Measurements from ENCODE around the gene PSMB3.

PSMB3 gene

DNA sequence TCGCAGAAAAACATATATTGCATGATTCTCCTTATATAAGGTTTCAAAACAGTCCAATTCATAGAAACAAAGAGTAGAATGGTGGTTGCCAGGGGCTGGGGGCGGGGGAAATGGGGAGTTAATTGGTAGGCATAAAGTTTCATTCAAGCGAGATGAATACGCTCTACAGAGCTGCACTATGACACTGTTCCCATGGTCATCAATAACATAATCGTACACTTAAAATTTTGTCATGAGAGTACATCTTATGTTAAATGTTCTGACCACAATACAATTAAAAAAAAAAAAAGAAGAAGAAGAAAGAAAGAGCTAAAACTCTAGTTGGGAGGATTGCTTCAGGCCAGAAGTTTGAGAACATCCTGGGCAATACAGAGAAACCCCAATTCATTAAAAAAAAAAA, 41.7 kb downstream of the PSMB3 start:
- DNase-seq (ENCODE audit: low read depth) = no peak
- no peak overlapping the region for H3K9ac ChIP-seq (ENCODE audit: low read length)
- H3K9me3 ChIP-seq (ENCODE audit: control insufficient read depth, low read length) = no peaks in the 10 kb centered on the region
- peaks cover 32% of the 10 kb centered on the region for H3K4me1 ChIP-seq (ENCODE audit: control insufficient read depth, insufficient read depth, low read length)
- peaks cover 8% of the 10 kb centered on the region for H3K36me3 ChIP-seq (ENCODE audit: control insufficient read depth, insufficient read depth, low read length, severe bottlenecking)
- no peak overlapping the region for H3K4me3 ChIP-seq (ENCODE audit: low read length)
- no peaks in the 10 kb centered on the region for H3K27me3 ChIP-seq (replicated peaks; ENCODE audit: control insufficient read depth, insufficient read depth, low read length)

DNA sequence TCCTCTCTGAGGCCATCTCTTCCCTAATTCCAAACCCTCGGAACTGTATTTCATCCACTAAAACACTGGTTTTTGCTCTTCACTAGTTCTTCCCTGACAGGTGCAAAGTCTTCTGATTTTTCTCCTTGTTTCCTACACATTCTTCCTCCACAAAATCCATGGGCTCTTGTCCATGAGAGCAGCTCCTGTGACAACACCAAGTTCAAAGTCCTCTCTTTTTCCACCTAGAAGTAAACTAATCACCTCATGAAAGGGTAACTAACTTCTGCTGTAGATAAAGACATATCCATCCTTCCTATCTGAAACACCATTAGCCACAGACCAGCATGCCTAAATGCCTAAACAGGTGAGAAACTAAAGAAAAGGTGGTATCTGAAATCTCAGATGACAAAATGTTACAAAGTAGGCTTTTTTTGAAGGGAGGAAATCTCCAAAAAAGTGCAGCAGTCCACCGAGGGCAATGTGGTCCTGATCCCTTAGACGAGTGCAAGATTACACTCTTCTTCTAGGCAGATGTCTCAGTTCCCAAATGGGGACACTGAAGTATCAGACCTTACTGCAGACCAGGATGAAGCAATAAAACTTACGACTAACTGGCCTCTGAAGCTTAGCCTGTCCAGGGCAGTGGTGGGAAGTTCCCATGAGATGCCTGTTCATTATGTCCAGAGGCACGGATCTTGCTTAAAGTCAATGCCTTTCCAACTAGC, 44.1 kb downstream of the PSMB3 start:
- Histone ChIP-seq H3K27me3 (replicated peaks; ENCODE audit: control insufficient read depth, insufficient read depth, low read length) (no peaks in the 10 kb centered on the region), H3K9me3 (ENCODE audit: control insufficient read depth, low read length) (no peaks in the 10 kb centered on the region), H3K9ac (ENCODE audit: low read length) (peak overlapping the region; percentile 87), H3K4me1 (ENCODE audit: control insufficient read depth, insufficient read depth, low read length) (peaks cover 32% of the 10 kb centered on the region), H3K4me3 (ENCODE audit: low read length) (peak overlapping the region; percentile 82), H3K36me3 (ENCODE audit: control insufficient read depth, insufficient read depth, low read length, severe bottlenecking) (peaks cover 15% of the 10 kb centered on the region)
- no peak for DNase-seq (ENCODE audit: low read depth)

GRCh38 chr17:38797158-38797490, 44.6 kb downstream of the PSMB3 start:
- peak overlapping the region; percentile 87 for H3K9ac ChIP-seq (ENCODE audit: low read length)
- no peaks in the 10 kb centered on the region for H3K9me3 ChIP-seq (ENCODE audit: control insufficient read depth, low read length)
- H3K4me3 ChIP-seq (ENCODE audit: low read length) = peak overlapping the region; percentile 82
- no peaks in the 10 kb centered on the region for H3K27me3 ChIP-seq (replicated peaks; ENCODE audit: control insufficient read depth, insufficient read depth, low read length)
- H3K36me3 ChIP-seq (ENCODE audit: control insufficient read depth, insufficient read depth, low read length, severe bottlenecking) = peaks cover 18% of the 10 kb centered on the region
- H3K4me1 ChIP-seq (ENCODE audit: control insufficient read depth, insufficient read depth, low read length) = peaks cover 32% of the 10 kb centered on the region
- DNase-seq (ENCODE audit: low read depth) = peak; percentile 39

GRCh38 chr17:38797828-38798227, 45.3 kb downstream of the PSMB3 start:
- peak; percentile 21 for DNase-seq (ENCODE audit: low read depth)
- H3K4me3 ChIP-seq (ENCODE audit: low read length) = peak overlapping the region; percentile 82
- H3K36me3 ChIP-seq (ENCODE audit: control insufficient read depth, insufficient read depth, low read length, severe bottlenecking) = peaks cover 25% of the 10 kb centered on the region

GRCh38 chr17:38798614-38799500, 46.3 kb downstream of the PSMB3 start:
- Histone ChIP-seq H3K9ac (ENCODE audit: low read length) (peak overlapping the region; percentile 87), H3K27me3 (replicated peaks; ENCODE audit: control insufficient read depth, insufficient read depth, low read length) (no peaks in the 10 kb centered on the region), H3K36me3 (ENCODE audit: control insufficient read depth, insufficient read depth, low read length, severe bottlenecking) (peaks cover 34% of the 10 kb centered on the region), H3K4me1 (ENCODE audit: control insufficient read depth, insufficient read depth, low read length) (peaks cover 32% of the 10 kb centered on the region), H3K4me3 (ENCODE audit: low read length) (peak overlapping the region; percentile 82), H3K9me3 (ENCODE audit: control insufficient read depth, low read length) (no peaks in the 10 kb centered on the region)
- DNase-seq (ENCODE audit: low read depth) = peak; percentile 73

More at GRCh38 chr17:38797828-38798227, 45.3 kb downstream of the PSMB3 start:
- no peaks in the 10 kb centered on the region for H3K27me3 ChIP-seq (replicated peaks; ENCODE audit: control insufficient read depth, insufficient read depth, low read length)
- H3K9ac ChIP-seq (ENCODE audit: low read length) = peak overlapping the region; percentile 87
- H3K9me3 ChIP-seq (ENCODE audit: control insufficient read depth, low read length) = no peaks in the 10 kb centered on the region
- peaks cover 32% of the 10 kb centered on the region for H3K4me1 ChIP-seq (ENCODE audit: control insufficient read depth, insufficient read depth, low read length)

GRCh38 chr17:38799501-38800236, 47.1 kb downstream of the PSMB3 start, which contains the start of gene PIP4K2B:
PIP4K2B (minus strand) TSS chr17:38799556; CDS start chr17:38799424, 132 bp downstream.
- peaks cover 40% of the 10 kb centered on the region for H3K36me3 ChIP-seq (ENCODE audit: control insufficient read depth, insufficient read depth, low read length, severe bottlenecking)

GRCh38 chr17:38800237-38800760, 47.8 kb downstream of the PSMB3 start:
- peak; percentile 49 for DNase-seq (ENCODE audit: low read depth)
- H3K4me3 ChIP-seq (ENCODE audit: low read length) = peak overlapping the region; percentile 81
- H3K36me3 ChIP-seq (ENCODE audit: control insufficient read depth, insufficient read depth, low read length, severe bottlenecking) = peaks cover 44% of the 10 kb centered on the region
- H3K9ac ChIP-seq (ENCODE audit: low read length) = peak overlapping the region; percentile 94
- H3K9me3 ChIP-seq (ENCODE audit: control insufficient read depth, low read length) = no peaks in the 10 kb centered on the region
- no peaks in the 10 kb centered on the region for H3K27me3 ChIP-seq (replicated peaks; ENCODE audit: control insufficient read depth, insufficient read depth, low read length)
- H3K4me1 ChIP-seq (ENCODE audit: control insufficient read depth, insufficient read depth, low read length) = peaks cover 32% of the 10 kb centered on the region

More at GRCh38 chr17:38799501-38800236, 47.1 kb downstream of the PSMB3 start, which contains the start of gene PIP4K2B:
- no peaks in the 10 kb centered on the region for H3K9me3 ChIP-seq (ENCODE audit: control insufficient read depth, low read length)
- no peaks in the 10 kb centered on the region for H3K27me3 ChIP-seq (replicated peaks; ENCODE audit: control insufficient read depth, insufficient read depth, low read length)
- peak within 1 kb of the TSS; percentile 94 for H3K9ac ChIP-seq (ENCODE audit: low read length)
- H3K4me1 ChIP-seq (ENCODE audit: control insufficient read depth, insufficient read depth, low read length) = peaks cover 32% of the 10 kb centered on the region
- H3K4me3 ChIP-seq (ENCODE audit: low read length) = peak within 1 kb of the TSS; percentile 82
- DNase-seq (ENCODE audit: low read depth) = peak; percentile 98

GRCh38 chr17:38809828-38810227, 57.3 kb downstream of the PSMB3 start:
- Histone ChIP-seq H3K36me3 (ENCODE audit: control insufficient read depth, insufficient read depth, low read length, severe bottlenecking) (peaks cover 81% of the 10 kb centered on the region), H3K4me1 (ENCODE audit: control insufficient read depth, insufficient read depth, low read length) (no peaks in the 10 kb centered on the region), H3K9me3 (ENCODE audit: control insufficient read depth, low read length) (no peaks in the 10 kb centered on the region), H3K27me3 (replicated peaks; ENCODE audit: control insufficient read depth, insufficient read depth, low read length) (no peaks in the 10 kb centered on the region), H3K4me3 (ENCODE audit: low read length) (no peak overlapping the region), H3K9ac (ENCODE audit: low read length) (no peak overlapping the region)
- no peak for DNase-seq (ENCODE audit: low read depth)
